ENCODE results near the gene CCM2L. TPM values are rescaled to one million over a fixed set of nuclear protein-coding genes. Genes with fewer than 3 reads are reported as not detected.
A peak's percentile ranks its signal among the peaks of the same experiment; 100 is the strongest.

The CCM2L gene
- total and polyA plus RNA-seq, 10 of the 15 experiments (the other 5 are each of a cell fraction or from before 2014, with no cell fraction given): not detected

DNA sequence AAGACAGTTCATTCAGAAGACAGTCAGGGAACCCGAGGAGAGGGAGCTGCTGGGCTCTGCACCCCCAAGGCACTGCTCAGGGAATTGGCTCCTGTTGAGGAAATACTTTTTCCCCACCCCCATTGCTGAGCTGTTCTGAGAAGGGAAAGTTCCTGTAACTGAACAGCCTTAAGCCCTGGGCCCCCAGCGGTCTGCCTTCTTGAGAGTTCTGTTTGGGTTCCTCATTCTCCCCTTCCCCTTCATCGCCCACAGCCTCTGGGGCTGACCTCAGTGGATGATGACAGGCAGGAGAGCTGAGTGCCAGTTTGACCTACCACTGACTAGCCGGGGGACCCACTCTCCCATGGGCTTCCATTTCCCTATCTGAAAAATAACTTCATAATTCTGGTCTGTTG is 52.5 kb downstream of the CCM2L start (continued):
- TF ChIP-seq CEBPZ (IDR thresholded peaks at IDR 0.05; ENCODE audit: low read depth, low read length) (no peak), JUND (IDR thresholded peaks at IDR 0.05; ENCODE audit: low read depth, low read length) (no peak), POU2F2 (IDR thresholded peaks at IDR 0.05; ENCODE audit: borderline replicate concordance, low read depth, low read length) (no peak), CBX3 (IDR thresholded peaks at IDR 0.05; ENCODE audit: borderline replicate concordance, low read depth) (no peak), TBL1XR1 (IDR thresholded peaks at IDR 0.05; ENCODE audit: low read depth, low read length) (no peak), POLR2AphosphoS5 (IDR thresholded peaks at IDR 0.05; ENCODE audit: low read length) (no peak), HSF1 (IDR thresholded peaks at IDR 0.05; ENCODE audit: low read depth, low read length) (no peak), WRNIP1 (IDR thresholded peaks at IDR 0.05; ENCODE audit: borderline replicate concordance, low read depth, low read length) (no peak), SUZ12 (IDR thresholded peaks at IDR 0.05; ENCODE audit: unreplicated experiment) (no peak), SIN3A (IDR thresholded peaks at IDR 0.05; ENCODE audit: low read depth, low read length) (no peak), YY1 (IDR thresholded peaks at IDR 0.05; ENCODE audit: low read depth, low read length) (no peak; the same call in 1 of the 2 replicates), FOS (IDR thresholded peaks at IDR 0.05; ENCODE audit: borderline replicate concordance, extremely low read depth, insufficient read length) (no peak), SPI1 (IDR thresholded peaks at IDR 0.05; ENCODE audit: borderline replicate concordance, insufficient read depth, low read depth, low read length) (peak; percentile 82), E4F1 (IDR thresholded peaks at IDR 0.05; ENCODE audit: borderline replicate concordance, partially characterized antibody) (no peak)
- TF ChIP-seq, protein P1, sequence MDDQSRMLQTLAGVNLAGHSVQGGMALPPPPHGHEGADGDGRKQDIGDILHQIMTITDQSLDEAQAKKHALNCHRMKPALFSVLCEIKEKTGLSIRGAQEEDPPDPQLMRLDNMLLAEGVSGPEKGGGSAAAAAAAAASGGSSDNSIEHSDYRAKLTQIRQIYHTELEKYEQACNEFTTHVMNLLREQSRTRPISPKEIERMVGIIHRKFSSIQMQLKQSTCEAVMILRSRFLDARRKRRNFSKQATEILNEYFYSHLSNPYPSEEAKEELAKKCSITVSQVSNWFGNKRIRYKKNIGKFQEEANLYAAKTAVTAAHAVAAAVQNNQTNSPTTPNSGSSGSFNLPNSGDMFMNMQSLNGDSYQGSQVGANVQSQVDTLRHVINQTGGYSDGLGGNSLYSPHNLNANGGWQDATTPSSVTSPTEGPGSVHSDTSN (IDR thresholded peaks at IDR 0.05; ENCODE audit: insufficient replicate concordance, low read depth, low read length): peak; percentile 49
- TF ChIP-seq, protein P2, sequence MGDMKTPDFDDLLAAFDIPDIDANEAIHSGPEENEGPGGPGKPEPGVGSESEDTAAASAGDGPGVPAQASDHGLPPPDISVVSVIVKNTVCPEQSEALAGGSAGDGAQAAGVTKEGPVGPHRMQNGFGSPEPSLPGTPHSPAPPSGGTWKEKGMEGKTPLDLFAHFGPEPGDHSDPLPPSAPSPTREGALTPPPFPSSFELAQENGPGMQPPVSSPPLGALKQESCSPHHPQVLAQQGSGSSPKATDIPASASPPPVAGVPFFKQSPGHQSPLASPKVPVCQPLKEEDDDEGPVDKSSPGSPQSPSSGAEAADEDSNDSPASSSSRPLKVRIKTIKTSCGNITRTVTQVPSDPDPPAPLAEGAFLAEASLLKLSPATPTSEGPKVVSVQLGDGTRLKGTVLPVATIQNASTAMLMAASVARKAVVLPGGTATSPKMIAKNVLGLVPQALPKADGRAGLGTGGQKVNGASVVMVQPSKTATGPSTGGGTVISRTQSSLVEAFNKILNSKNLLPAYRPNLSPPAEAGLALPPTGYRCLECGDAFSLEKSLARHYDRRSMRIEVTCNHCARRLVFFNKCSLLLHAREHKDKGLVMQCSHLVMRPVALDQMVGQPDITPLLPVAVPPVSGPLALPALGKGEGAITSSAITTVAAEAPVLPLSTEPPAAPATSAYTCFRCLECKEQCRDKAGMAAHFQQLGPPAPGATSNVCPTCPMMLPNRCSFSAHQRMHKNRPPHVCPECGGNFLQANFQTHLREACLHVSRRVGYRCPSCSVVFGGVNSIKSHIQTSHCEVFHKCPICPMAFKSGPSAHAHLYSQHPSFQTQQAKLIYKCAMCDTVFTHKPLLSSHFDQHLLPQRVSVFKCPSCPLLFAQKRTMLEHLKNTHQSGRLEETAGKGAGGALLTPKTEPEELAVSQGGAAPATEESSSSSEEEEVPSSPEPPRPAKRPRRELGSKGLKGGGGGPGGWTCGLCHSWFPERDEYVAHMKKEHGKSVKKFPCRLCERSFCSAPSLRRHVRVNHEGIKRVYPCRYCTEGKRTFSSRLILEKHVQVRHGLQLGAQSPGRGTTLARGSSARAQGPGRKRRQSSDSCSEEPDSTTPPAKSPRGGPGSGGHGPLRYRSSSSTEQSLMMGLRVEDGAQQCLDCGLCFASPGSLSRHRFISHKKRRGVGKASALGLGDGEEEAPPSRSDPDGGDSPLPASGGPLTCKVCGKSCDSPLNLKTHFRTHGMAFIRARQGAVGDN (IDR thresholded peaks at IDR 0.05): peak; percentile 35; the same call in 1 of the 2 replicates
